NCI-H1694 treated with DMSO at 0.1 percent for 48 hours (cell line): ENCODE measurements around the gene HIC2.
"Not testable (repeated sequence)": the region's sequence is repeated elsewhere in the genome, so short reads cannot be mapped to it uniquely, and the experiment has no call there.

ENCODE experiments used
- DNase-seq: peaks from one replicate; lab custom pipeline; 2025; lab: John Stamatoyannopoulos, UW

Gene HIC2

DNA sequence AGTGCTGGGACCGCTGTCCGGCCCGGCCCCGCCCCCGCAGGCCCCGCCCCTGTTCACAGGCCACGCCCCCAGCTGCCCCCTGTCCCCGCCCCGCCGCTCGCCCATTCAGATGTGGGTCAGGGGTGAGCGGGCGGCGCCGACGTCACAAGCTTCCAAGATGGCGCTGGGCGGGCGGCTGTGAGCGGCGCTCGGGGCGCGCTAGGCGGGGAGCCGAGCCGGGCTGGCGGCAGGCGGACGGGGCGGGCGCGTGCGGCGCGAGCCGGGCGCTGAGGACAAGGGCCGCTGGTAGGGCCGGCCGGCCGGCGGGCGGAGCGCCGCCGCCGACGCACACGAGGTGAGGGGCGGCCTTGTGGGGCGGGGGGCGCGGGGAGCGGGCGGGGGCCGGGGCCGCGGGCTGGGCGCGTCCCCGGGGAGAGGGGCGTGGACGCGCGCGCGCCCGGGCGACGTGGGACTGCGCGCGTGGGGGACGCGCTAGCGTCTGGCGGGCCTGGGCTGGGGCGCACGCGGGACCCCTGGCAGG lies at the start of gene HIC2:
Gene HIC2, plus strand, starts transcription at position 145 of the 520 bp plus-strand sequence. CDS start 25,461 bp downstream, outside the sequence.
- not testable (repeated sequence) for DNase-seq

DNA sequence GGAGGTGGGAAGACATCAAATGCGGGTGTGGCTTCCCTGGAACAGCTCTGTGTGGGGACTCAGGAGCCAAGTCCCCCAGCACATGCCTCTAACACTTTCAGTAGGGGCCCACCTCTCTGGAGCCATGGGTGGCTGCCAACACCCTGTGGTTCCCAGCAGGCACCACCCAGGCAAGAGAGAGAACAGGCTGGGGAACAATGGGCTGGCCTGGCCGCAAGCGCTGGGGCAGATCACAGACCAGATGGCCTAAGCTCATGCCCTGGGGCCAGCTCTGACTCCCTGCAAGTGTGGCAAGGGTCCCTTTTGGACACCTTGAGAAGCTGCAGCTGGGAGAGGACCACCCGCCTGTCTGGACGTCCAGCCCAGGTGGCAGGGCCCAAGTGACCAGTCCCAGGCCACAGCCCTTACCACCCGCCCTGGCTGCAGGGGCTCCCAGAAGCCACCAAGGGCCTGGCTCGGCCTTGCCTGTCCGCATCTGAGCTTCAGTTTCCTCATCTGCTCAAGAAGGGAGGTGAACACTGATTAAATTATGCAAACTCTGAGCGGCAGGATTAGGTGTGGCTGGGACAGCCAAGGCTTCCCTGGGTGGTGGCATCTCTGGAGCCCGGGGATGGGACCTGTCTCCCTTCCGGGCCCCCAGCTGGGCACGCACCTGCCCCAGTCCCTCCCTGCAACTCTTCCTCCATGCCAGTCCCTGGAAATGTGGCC lies 48.4 kb upstream of the HIC2 start:
- not testable (repeated sequence) for DNase-seq

DNA sequence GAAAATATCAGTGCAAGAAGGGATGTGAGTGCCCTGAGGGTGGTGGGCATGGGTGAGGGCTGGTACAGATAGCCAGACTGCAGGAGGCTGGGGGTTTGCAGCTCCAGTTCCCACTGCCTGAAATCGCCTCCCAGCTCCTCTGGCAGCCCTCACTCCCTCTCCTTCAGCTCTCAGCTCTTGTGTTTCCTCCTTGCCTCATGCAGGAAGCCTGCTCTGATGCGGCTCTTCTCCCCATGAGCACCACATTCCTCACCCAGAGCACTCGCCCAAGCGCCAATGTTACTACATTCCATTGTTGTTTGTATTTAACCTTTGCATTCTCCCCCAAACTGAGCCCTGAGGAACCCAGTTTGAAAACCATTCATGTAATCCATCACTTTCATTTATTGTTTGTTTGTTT lies 41.3 kb upstream of the HIC2 start:
- DNase-seq, result not testable (repeated sequence)

- DNase-seq, result not testable (repeated sequence)
Measured at GRCh38 chr22:21383701-21384467, 33.3 kb upstream of the HIC2 start, which contains the start of gene RIMBP3B. Gene RIMBP3B, plus strand, starts transcription at chr22:21383751. Its CDS starts 108 bp downstream, at chr22:21383859.

GRCh38 chr22:21384468-21385357 lies 32.5 kb upstream of the HIC2 start:
- not testable (repeated sequence) for DNase-seq

- DNase-seq, result not testable (repeated sequence)
Measured at GRCh38 chr22:21389480-21389879, 27.7 kb upstream of the HIC2 start.

GRCh38 chr22:21390013-21390412 lies 27.2 kb upstream of the HIC2 start:
- DNase-seq, result not testable (repeated sequence)

GRCh38 chr22:21394613-21395012 lies 22.6 kb upstream of the HIC2 start:
- DNase-seq, result not testable (repeated sequence)

- DNase-seq, result not testable (repeated sequence)
Measured at GRCh38 chr22:21401197-21401969, 15.8 kb upstream of the HIC2 start.

GRCh38 chr22:21402763-21403314 lies 14.3 kb upstream of the HIC2 start:
- not testable (repeated sequence) for DNase-seq

GRCh38 chr22:21407139-21407538 lies 10.0 kb upstream of the HIC2 start:
- DNase-seq, result not testable (repeated sequence)

DNA sequence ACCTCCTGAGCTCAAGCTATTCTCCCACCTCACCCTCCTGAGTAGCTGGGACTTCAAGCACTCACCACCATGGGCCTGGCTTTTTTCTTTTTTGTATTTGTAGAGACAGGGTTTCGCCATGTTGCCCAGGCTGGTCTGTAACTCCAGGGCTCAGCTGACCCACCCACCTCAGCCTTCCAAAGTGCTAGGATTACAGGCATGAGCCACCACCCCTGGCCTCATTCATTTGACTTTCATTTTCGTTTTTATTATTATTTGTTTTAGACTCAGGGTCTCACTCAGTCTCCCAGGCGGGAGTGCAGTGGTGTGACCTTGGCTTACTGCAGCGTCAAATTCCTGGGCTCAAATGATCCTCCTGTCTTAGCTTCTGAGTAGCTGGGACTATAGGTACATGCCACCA lies 9.4 kb upstream of the HIC2 start:
- not testable (repeated sequence) for DNase-seq

DNA sequence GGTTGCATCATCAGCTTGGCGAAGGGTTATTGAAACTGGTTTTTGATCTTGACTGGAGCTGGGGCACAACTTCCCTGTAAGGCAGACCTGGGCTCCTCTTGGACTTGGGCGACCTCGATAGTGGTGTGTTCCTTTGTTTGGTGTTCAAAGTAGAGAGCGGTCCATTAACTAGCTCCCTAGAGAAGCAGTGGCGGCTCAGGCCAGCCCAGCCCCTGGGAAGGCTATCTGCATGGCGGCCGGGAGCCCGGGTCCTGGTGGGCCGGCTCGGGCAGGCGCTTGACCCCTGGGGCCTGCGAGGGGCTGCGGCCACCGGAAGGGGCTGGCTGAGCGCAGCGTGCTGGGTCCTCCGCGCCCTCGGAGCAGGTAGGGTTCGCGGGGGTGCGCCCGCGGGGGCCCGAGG lies 796 bp upstream of the HIC2 start:
- DNase-seq, result not testable (repeated sequence)

- not testable (repeated sequence) for DNase-seq
Measured at GRCh38 chr22:21417853-21418252, 682 bp downstream of the HIC2 start.

- not testable (repeated sequence) for DNase-seq
Measured at GRCh38 chr22:21418974-21419638, 1.9 kb downstream of the HIC2 start.

DNA sequence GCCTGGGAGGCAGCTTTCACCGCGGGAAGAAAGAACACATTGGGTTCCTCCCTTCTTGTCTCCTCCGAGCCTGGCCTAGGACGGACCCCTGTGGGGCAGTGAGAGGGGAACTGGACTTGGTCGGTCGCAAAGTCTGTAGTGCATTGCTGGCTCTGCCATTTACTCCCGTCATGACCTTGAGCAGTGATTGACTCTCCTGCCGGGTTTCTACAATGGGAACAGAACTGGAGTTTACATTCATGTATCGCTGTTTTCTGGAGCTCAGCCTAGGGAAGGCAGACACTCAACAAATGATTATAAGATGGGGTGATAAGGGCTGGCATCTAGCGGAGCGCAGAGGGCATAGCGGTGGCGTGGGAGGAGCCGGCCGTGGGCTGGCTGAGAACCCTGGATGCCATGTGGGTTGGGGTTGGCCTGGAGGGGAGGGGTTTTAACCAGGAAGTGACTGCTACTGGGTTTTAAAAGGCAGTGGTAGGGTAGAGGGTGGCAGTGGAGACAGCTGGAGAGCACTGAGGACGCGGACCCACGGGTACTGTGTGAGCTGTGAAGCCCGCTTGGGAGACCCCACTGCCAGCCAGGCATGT lies 3.1 kb downstream of the HIC2 start:
- not testable (repeated sequence) for DNase-seq

GRCh38 chr22:21424084-21424709 lies 7.0 kb downstream of the HIC2 start:
- DNase-seq, result not testable (repeated sequence)

- not testable (repeated sequence) for DNase-seq
Measured at GRCh38 chr22:21434378-21435233, 17.4 kb downstream of the HIC2 start.
